GM18499 (cell line): Measurements from ENCODE around the gene IL11RA.

Source experiments
- ATAC-seq: cut with Tn5 transposase; IDR thresholded peaks from one replicate; pipeline ENCODE4 v1.9.1; 2021; ENCODE audit warnings: moderate number of reproducible peaks; ENCODE audit not compliant: insufficient read depth, unreplicated experiment

The IL11RA gene

GRCh38 chr9:34651321-34651720, 664 bp upstream of the IL11RA start:
- no peak for ATAC-seq

DNA sequence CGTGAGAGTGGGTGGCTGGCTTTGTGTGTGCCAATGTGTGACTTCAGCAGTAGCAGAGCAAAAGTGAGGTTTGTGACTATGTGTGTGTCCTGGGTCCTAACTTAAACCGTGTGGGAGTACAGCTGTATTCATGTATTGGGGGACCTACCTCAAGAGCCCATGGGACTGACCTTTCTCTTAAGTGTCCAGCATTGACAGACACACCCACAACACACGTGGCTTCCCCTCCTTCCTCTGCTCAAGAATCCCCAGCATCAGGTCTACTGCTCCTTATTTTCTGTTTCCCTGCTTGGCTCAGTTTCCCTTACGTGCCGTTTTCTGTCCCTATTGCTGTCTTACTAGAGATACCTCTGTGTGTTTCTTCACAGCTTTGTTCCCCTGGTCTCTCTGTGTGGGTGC, 616 bp downstream of the IL11RA start:
- ATAC-seq, result no peak

GRCh38 chr9:34653151-34654072, 1.4 kb downstream of the IL11RA start:
- no peak for ATAC-seq

DNA sequence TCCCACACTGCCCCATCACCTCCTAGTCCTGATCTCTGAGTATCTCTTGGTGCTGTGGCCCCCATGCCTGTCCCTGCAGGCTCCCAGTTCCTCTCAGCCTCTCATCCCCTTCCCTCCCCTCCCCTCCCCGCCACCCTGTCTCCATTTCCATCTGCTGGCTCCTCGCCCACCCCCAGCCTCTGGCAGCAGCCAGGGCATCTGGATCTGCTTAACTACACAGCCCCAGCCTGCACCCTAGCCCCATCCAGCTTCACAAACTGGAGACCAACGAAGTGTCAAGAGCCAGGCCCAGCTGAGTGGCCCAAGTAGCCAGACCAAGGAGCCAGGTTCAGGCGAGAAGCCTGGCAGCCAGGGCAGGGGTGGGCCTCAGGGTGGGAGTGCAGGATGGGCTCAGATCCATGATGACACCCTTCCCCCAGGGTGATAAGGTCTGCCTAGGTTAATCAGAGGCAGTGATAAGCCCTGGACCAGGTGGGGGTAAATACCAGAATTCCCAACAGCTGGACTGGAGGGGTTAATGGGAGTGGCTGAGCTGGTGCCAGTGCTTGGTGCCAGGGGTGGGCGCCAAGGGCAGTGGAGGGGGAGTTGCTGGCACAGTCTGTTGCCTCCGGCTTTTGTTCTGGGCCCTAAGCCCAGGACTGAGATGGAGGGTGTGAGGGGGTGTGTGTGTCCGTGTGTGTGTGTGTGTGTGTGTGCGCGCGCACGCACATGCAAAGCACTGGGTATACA, 2.5 kb downstream of the IL11RA start:
- ATAC-seq, result no peak

- no peak for ATAC-seq
Observed at GRCh38 chr9:34655394-34655793, 3.4 kb downstream of the IL11RA start.

GRCh38 chr9:34656992-34657391, 5.0 kb downstream of the IL11RA start:
- no peak for ATAC-seq

- no peak for ATAC-seq
Observed at GRCh38 chr9:34658461-34658860, 6.5 kb downstream of the IL11RA start.

- no peak for ATAC-seq
Observed at GRCh38 chr9:34659592-34660253, 7.7 kb downstream of the IL11RA start.

DNA sequence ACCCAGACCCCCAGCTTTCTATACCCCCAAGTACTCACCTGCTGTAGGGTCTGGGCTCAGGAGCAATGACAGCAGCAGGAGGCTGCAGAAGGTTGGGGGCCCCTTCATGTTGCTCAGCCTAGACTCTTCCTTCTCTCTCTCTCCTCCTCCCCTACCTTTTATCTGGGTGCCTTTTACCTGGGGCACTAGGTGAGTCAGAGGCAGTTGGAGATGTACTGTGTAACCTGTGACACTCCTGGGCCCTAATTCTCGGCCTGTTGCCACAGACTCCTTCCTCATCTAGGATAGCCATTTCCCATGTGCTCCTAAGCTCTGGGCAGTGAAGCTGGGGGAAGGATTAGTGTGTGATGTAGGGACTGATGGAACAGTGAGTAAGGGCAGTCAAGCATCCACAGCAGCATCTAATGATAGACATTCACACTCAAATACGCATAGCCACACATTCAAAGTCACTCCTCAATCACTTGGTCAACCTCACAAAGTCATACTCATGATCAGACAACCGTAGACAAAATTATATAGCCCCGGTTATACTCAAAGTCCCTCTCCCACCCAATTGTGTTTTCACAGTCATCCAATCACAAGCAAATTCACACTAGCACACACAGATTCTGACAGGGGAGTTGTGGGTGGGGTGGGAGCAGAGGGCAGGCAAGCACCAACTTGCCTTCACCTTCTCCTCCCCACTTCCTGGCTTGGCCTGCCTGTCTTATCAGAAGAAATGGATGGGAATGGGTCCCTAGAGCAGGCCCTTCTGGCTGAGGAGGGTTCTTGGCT, 10.7 kb downstream of the IL11RA start, which contains the start of gene CCL27:
CCL27 (minus strand) TSS at position 132 of the 777 bp plus-strand sequence; CDS start at position 108, 24 bp downstream.
- ATAC-seq, result no peak

- ATAC-seq, result no peak
Observed at GRCh38 chr9:34663303-34663605, 11.3 kb downstream of the IL11RA start.

GRCh38 chr9:34664281-34665066, 12.5 kb downstream of the IL11RA start:
- ATAC-seq, result no peak

DNA sequence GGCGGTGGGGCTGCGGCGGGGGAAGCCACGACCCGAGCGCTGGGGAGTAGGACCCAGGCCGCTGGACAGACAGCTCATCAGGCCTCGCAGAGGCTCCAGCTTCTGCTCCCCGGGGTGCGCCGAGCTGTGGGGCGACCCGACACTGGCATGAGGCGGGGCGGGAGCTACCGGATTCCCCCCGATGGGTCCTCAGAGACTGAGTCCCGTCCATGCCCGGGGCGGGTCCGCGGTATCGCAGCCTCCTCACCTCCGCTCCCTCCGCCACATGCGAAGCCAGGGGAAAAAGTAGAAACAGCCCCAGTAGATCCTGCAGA, 13.0 kb downstream of the IL11RA start:
- ATAC-seq, result peak; percentile 13

DNA sequence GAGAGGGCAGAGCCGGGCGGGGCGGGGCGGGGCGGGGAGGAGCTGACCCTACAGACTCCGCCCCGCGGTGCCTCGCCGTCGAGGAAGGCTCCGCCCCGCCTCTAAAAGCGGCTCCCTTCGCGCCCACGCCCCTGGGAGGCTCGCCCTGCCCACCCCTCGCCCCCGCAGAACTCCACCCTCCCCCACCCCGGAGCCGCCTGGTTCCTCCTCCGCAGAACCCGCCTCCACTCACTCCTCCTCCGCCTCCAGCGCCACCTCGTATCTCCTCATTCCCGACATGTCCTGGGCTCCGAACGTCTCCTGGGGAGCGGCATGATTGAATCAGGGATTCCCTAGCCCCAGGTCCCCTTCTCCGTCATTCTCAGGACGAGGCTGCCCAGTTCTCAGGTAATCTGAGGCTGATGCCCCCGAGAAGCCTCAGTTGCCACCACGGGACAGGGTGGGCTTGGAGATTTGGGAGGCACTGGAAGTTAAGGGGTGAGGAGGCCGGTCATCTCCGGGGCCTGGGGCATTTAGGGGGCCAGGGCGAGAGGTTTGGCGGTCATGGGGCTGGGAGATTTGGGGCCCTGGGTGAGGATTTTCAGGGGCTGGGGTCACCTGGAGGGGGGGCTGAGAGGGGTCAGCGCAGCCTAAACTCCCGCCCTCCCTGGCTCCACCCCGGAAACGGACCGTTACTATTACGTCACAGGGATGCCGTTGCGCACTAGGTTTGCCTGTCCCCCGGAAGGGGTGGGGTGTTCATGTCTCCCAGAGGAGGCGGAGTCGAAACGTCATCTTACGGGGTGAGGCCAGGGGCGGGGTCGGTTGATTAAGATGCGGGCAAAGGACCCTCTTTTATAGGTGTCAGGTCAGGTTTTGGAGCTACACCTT, 13.6 kb downstream of the IL11RA start:
- peak; percentile 43 for ATAC-seq

- no peak for ATAC-seq
Observed at GRCh38 chr9:34669809-34670562, 18.0 kb downstream of the IL11RA start.

GRCh38 chr9:34671307-34671706, 19.3 kb downstream of the IL11RA start:
- no peak for ATAC-seq

DNA sequence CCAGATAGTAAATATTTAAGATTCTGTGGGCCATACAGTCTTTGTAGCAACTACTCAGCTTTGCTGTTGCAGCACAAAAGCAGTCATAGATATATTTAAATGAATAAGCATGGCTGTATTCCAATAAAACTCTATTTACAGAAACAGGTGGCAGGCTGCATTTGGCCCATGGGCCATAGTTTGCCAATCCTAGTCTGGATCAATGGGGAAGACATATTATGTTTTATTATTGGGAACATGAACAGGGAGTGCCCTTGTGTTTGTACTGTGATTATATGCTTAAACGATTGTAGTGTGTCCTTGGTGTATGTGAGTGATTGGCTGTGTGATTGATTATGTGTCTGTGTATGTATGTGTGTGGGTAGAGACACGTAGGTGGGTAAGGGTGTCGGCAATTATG, 22.5 kb downstream of the IL11RA start:
- no peak for ATAC-seq

GRCh38 chr9:34675048-34675714, 23.2 kb downstream of the IL11RA start:
- ATAC-seq, result no peak

GRCh38 chr9:34675869-34676268, 23.9 kb downstream of the IL11RA start:
- no peak for ATAC-seq
